Transverse colon (tissue), 4 donors: ENCODE results near the gene DBX2. TPM values are rescaled to one million over a fixed set of nuclear protein-coding genes. Genes with fewer than 3 reads are reported as not detected.
"Not testable (repeated sequence)": the region's sequence is repeated elsewhere in the genome, so short reads cannot be mapped to it uniquely, and the experiment has no call there.

Experiments
- DNase-seq: peaks from one replicate; pipeline ENCODE4 v3.0.0-alpha.2; 2019
- H3K27ac ChIP-seq, 4 donors: fragments of 200-600 bp; sonication (generic); 2 replicates each; pipeline ENCODE4 v1.5.1; 2016 to 2018; ENCODE audit warnings: inconsistent platforms in 4 of 4
- H3K27me3 ChIP-seq: fragments of 200-600 bp; sonication (generic); 2 replicates; pipeline ENCODE4 v1.5.1; 2017; ENCODE audit warnings: inconsistent platforms
- H3K36me3 ChIP-seq, 4 donors: fragments of 200-600 bp; sonication (generic); 2 replicates each; pipeline ENCODE4 v1.5.1; 2017 to 2019; ENCODE audit warnings: inconsistent platforms in 4 of 4
- H3K4me1 ChIP-seq, 4 donors: fragments of 200-600 bp; sonication (generic); 2 replicates each; pipeline ENCODE4 v1.5.1; 2017 to 2020; ENCODE audit warnings: inconsistent platforms in 4 of 4
- H3K4me3 ChIP-seq, 4 donors: fragments of 200-600 bp; sonication (generic); 1 replicate in 1 of 4; 2 replicates in 3 of 4; pipeline versions ENCODE4 v1.5.1 to v1.6.1; 2017 to 2019; ENCODE audit warnings: inconsistent platforms in 4 of 4
- H3K9me3 ChIP-seq, 2 donors: fragments of 200-600 bp; sonication (generic); 2 replicates each; pipeline ENCODE4 v1.5.1; 2017 to 2019; ENCODE audit warnings: inconsistent platforms in 2 of 2
- EP300 ChIP-seq: sonication (generic); formaldehyde crosslinking; IDR thresholded peaks from one replicate; pipeline ENCODE4 v1.6.1; 2017; ENCODE audit warnings: antibody characterized with exemption, low read depth
- POLR2A ChIP-seq: fragments of 450-650 bp; IDR thresholded peaks from one replicate; pipeline ENCODE4 v1.6.1; 2016; ENCODE audit warnings: antibody characterized with exemption, mild to moderate bottlenecking, moderate library complexity
- POLR2AphosphoS5 ChIP-seq, 3 donors: sonication (generic); formaldehyde crosslinking; IDR thresholded peaks; one replicate each; pipeline ENCODE4 v1.6.1; 2016; ENCODE audit warnings: antibody characterized with exemption in 3 of 3
- WGBS, 2 donors: methylation state at CpG; one replicate each; pipeline ENCODE4 v1.1.5; 2018; ENCODE audit warnings: low coverage in 1 of 2; 5-methylcytosine and 5-hydroxymethylcytosine counted together
- in situ Hi-C, 4 donors: fragments of 200-750 bp; cut with MboI; loops; one replicate each; pipeline versions ENCODE4 v1.15.0 to v1.15.1; 2017; ENCODE audit warnings: low sequenced_read_pairs in 3 of 4, low pct_ligation_motif_present in 1 of 4, low pct_unique_long_range_greater_than_20kb in 1 of 4
- intact Hi-C: fragments of 100-400 bp; cut with DNase I; formaldehyde crosslinking; loops from one replicate; pipeline ENCODE4 v1.15.1; 2023; ENCODE audit warnings: low total_unique reads
- total RNA-seq, 4 donors: library from RNA; depleted of rRNA; stranded (reverse); fragments of >200 nt; gene quantifications; one replicate each; pipeline ENCODE4 v1.1.0, GENCODE V29; 2016
- TF ChIP-seq, protein P1 (sequence below), 5 experiments: fragments of 200-600 bp in 3 of 5; fragments of 450-650 bp in 2 of 5; sonication (generic) in 3 of 5; IDR thresholded peaks; 1 replicate in 2 of 5; 2 replicates in 3 of 5; pipeline ENCODE4 v1.5.1; 2016 to 2017; ENCODE audit warnings: antibody characterized with exemption in 5 of 5, inconsistent platforms in 3 of 5, mild to moderate bottlenecking in 2 of 5, moderate library complexity in 1 of 5

DBX2 gene
- total RNA-seq, 4 donors from 2014 or later = 0.14 TPM; not detected in 3

DNA sequence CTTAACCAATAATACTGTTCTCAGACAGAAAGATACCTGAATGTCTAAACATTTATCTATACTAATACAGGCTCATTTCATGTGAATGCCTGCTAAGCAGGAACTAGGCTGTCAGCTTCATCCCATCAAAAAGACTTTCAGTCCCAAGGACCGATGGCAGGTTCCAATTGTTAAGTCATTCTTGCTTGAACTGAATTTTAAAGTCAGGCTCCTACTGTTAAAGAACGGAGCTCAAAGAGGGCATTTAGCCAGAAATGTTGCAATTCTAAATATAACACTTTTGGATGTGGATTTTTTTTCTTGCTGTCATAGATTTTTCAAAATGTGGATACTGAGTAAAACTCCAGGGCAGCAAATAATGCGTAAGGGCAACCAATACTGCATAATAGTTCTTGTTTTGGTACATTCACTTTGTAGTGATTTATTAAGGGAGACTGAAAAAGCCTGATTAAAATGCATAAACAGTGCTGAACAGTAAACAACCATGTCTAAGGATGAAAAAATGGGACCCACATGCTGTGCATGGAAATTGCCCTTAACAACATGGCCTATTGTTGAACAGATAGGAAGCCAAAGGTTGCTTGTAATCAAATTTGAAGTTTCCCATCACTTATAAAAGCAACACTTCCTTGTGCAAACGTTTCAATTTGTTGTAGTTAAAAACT is 38.6 kb upstream of the DBX2 start:
- peaks cover 3 to 4% of the 10 kb centered on the region in 2 donors for H3K9me3 ChIP-seq
- DNase-seq = no peak
- in situ Hi-C loops = no loop called here
- no peaks in the 10 kb centered on the region for H3K27me3 ChIP-seq
- TF ChIP-seq EP300 (no peak), POLR2AphosphoS5 (IDR thresholded peaks at IDR 0.05) (no peak), POLR2A (no peak)
- TF ChIP-seq, protein P1, sequence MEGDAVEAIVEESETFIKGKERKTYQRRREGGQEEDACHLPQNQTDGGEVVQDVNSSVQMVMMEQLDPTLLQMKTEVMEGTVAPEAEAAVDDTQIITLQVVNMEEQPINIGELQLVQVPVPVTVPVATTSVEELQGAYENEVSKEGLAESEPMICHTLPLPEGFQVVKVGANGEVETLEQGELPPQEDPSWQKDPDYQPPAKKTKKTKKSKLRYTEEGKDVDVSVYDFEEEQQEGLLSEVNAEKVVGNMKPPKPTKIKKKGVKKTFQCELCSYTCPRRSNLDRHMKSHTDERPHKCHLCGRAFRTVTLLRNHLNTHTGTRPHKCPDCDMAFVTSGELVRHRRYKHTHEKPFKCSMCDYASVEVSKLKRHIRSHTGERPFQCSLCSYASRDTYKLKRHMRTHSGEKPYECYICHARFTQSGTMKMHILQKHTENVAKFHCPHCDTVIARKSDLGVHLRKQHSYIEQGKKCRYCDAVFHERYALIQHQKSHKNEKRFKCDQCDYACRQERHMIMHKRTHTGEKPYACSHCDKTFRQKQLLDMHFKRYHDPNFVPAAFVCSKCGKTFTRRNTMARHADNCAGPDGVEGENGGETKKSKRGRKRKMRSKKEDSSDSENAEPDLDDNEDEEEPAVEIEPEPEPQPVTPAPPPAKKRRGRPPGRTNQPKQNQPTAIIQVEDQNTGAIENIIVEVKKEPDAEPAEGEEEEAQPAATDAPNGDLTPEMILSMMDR (IDR thresholded peaks at IDR 0.05) = no peak
- intact Hi-C loops = no loop called here
- no peaks in the 10 kb centered on the region for H3K4me1 ChIP-seq
- H3K27ac ChIP-seq = no peak overlapping the region
- H3K36me3 ChIP-seq = no peaks in the 10 kb centered on the region
- H3K4me3 ChIP-seq = no peak overlapping the region
- 33 to 46% methylated on average over 4 of the region's 4 CpGs for WGBS, 2 donors

GRCh38 chr12:45088608-45089007 is 37.7 kb upstream of the DBX2 start:
- no peak for DNase-seq
- H3K36me3 ChIP-seq = no peaks in the 10 kb centered on the region
- H3K27me3 ChIP-seq = no peaks in the 10 kb centered on the region
- no peak overlapping the region for H3K4me3 ChIP-seq
- no peaks in the 10 kb centered on the region for H3K4me1 ChIP-seq
- intact Hi-C loops (no loop called here), in situ Hi-C loops (no loop called here)
- TF ChIP-seq POLR2A (no peak), POLR2AphosphoS5 (IDR thresholded peaks at IDR 0.05) (no peak), EP300 (no peak)
- TF ChIP-seq, protein P1 (IDR thresholded peaks at IDR 0.05) = no peak
- H3K9me3 ChIP-seq = peaks cover 3 to 4% of the 10 kb centered on the region in 2 donors
- WGBS, 2 donors = 78 to 85% methylated on average over 1 of the region's 1 CpG
- H3K27ac ChIP-seq = no peak overlapping the region

- H3K9me3 ChIP-seq, in situ Hi-C loops, H3K4me1 ChIP-seq, H3K27me3 ChIP-seq, intact Hi-C loops, DNase-seq, H3K36me3 ChIP-seq, H3K27ac ChIP-seq, H3K4me3 ChIP-seq: not testable (repeated sequence)
- 81% methylated on average over 3 of the region's 3 CpGs; no CpG with 5 or more reads in 1 of the 2 donors for WGBS, 2 donors
Measured at GRCh38 chr12:45084248-45084647, 33.3 kb upstream of the DBX2 start.

GRCh38 chr12:45077251-45077650 is 26.4 kb upstream of the DBX2 start:
- Histone ChIP-seq H3K27ac (no peak overlapping the region), H3K27me3 (no peaks in the 10 kb centered on the region), H3K4me1 (no peaks in the 10 kb centered on the region), H3K36me3 (no peaks in the 10 kb centered on the region), H3K4me3 (no peak overlapping the region), H3K9me3 (no peaks in the 10 kb centered on the region)
- WGBS, 2 donors = 53 to 72% methylated on average over 2 of the region's 2 CpGs
- DNase-seq = no peak
- TF ChIP-seq, protein P1 (IDR thresholded peaks at IDR 0.05) = no peak
- TF ChIP-seq POLR2A (no peak), EP300 (no peak), POLR2AphosphoS5 (IDR thresholded peaks at IDR 0.05) (no peak)
- intact Hi-C loops = no loop called here
- in situ Hi-C loops = no loop called here

GRCh38 chr12:45076417-45077026 is 25.6 kb upstream of the DBX2 start:
- no peak overlapping the region for H3K4me3 ChIP-seq
- H3K27ac ChIP-seq = no peak overlapping the region
- in situ Hi-C loops = no loop called here
- H3K4me1 ChIP-seq = no peaks in the 10 kb centered on the region
- intact Hi-C loops = no loop called here
- no peak for DNase-seq
- H3K36me3 ChIP-seq = no peaks in the 10 kb centered on the region
- WGBS, 2 donors = 45 to 54% methylated on average over 3 of the region's 3 CpGs
- no peaks in the 10 kb centered on the region for H3K27me3 ChIP-seq
- TF ChIP-seq POLR2A (no peak), POLR2AphosphoS5 (IDR thresholded peaks at IDR 0.05) (no peak), EP300 (no peak)
- TF ChIP-seq, protein P1 (IDR thresholded peaks at IDR 0.05) = no peak
- H3K9me3 ChIP-seq = no peaks in the 10 kb centered on the region
